Measurements from ENCODE around the gene ABCB7. TPM values are rescaled to one million over a fixed set of nuclear protein-coding genes. Genes with fewer than 3 reads are reported as not detected.
"Not testable (repeated sequence)": the region's sequence is repeated elsewhere in the genome, so short reads cannot be mapped to it uniquely, and the experiment has no call there.

The ABCB7 gene
- total RNA-seq, 2 donors from 2014 or later: 21.6 to 76.9 TPM

GRCh38 chrX:75129069-75129468 is 27.0 kb downstream of the ABCB7 start:
- H3K9me3 Mint-ChIP-seq; ATAC-seq (replicated peaks); H3K4me3 Mint-ChIP-seq; H3K27me3 Mint-ChIP-seq; H3K27ac Mint-ChIP-seq; H3K36me3 Mint-ChIP-seq (ENCODE audit: low read depth): not testable (repeated sequence)
- H3K4me1 Mint-ChIP-seq: peaks cover 13% of the 10 kb centered on the region

DNA sequence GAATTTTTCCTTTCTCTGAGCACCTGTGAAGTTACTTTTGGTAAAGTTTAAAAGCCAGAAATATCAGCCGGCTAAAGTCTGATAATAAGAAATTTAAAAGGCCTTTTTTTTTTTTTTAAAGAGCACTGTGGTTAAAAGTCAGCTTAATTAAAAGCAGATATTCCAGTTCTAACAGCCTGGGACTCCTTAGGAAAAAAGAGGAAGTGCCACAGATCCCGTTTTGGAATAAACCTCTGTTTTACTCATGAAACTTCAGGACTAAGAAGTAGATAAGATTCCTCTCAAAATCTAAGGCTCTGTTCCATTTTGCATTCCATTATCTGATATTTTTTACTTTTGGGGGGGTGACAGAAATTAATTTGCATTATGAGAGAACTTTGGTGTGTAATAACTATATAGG is 37.8 kb downstream of the ABCB7 start:
- peaks cover 4% of the 10 kb centered on the region for H3K4me1 Mint-ChIP-seq
- ATAC-seq (replicated peaks): no peak
- H3K27ac Mint-ChIP-seq: no peak overlapping the region
- no peak overlapping the region for H3K4me3 Mint-ChIP-seq
- H3K36me3 Mint-ChIP-seq (ENCODE audit: low read depth): peaks cover 23% of the 10 kb centered on the region
- no peaks in the 10 kb centered on the region for H3K27me3 Mint-ChIP-seq
- H3K9me3 Mint-ChIP-seq: no peaks in the 10 kb centered on the region

DNA sequence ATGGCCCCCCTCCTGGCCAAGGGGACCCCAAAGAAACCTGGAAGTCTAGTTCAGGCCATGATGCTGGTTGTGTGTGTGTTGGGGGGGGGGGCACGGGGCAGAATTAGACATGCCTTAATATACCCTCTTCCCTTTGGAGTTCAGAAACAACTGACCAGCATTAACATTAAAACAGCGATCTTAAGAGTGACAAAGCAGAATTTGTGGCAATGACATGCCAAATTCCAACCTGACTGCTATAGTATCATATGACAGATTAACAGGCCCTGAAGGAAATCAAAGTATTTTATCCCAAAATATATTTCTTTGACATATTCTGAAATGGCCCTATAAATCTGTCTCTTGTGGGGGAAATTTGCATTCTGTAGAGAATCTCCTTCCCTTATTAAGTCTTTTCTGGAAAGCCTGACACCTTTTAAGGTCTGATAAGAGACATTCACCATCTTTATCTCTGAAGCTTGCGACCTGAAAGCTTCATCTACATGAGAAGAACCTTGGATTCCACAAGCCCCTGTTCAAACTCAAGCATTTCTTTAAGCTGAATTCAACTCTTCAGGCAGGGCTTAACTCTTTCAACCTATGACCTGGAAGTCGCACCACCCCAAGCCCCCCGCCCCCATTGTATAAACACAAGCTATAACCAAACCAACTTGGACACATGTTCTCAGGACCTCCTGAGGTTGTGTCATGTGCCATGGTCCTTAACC is 40.2 kb downstream of the ABCB7 start:
- H3K27ac Mint-ChIP-seq: no peak overlapping the region
- peaks cover 44% of the 10 kb centered on the region for H3K36me3 Mint-ChIP-seq (ENCODE audit: low read depth)
- H3K27me3 Mint-ChIP-seq: no peaks in the 10 kb centered on the region
- H3K4me1 Mint-ChIP-seq: peaks cover 4% of the 10 kb centered on the region
- H3K9me3 Mint-ChIP-seq: no peaks in the 10 kb centered on the region
- no peak for ATAC-seq (replicated peaks)
- H3K4me3 Mint-ChIP-seq: no peak overlapping the region

DNA sequence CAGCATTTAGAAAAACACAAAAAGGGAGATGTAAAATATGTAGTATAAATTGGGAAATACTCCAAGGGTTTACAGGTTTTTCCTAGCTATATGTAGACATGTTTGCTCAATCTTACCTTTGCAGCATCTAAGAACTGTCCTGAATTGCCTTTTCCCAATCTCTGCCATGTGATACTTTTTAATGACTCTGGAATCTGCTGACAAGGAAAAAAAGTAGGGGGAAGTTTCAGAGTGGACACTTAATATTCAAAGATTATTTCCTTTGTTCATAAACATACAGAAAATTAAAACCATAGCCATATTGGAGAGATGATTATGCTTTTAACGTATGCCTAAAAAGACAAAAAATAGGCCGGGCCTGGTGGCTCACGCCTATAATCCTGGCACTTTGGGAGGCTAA is 41.4 kb downstream of the ABCB7 start:
- Mint-ChIP-seq H3K4me3 (no peak overlapping the region), H3K27me3 (no peaks in the 10 kb centered on the region), H3K36me3 (ENCODE audit: low read depth) (peaks cover 54% of the 10 kb centered on the region), H3K27ac (no peak overlapping the region), H3K9me3 (no peaks in the 10 kb centered on the region), H3K4me1 (peaks cover 4% of the 10 kb centered on the region)
- ATAC-seq (replicated peaks): no peak

DNA sequence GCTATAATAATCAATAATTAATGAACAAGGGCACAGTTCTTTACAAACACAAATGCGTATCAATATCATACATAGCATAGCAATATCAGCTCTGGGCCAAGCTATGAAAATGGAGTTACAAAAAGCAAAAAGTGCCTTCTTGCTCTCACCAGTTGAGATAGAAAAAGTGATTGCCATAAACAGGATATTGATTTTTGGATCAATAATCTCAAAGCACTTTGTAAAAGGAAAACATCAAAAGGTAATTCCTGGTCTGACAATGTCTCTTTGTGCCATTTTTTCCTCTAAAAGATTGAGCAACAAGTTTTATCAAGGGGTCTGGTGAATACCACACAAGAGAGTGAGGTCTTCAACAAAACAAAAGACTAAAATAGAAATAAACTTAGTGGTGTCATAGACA is 42.4 kb downstream of the ABCB7 start:
- Mint-ChIP-seq H3K27me3 (no peaks in the 10 kb centered on the region), H3K27ac (no peak overlapping the region), H3K4me3 (no peak overlapping the region), H3K4me1 (peaks cover 4% of the 10 kb centered on the region), H3K9me3 (no peaks in the 10 kb centered on the region), H3K36me3 (ENCODE audit: low read depth) (peaks cover 59% of the 10 kb centered on the region)
- ATAC-seq (replicated peaks): no peak

- no peak overlapping the region for H3K27ac Mint-ChIP-seq
- H3K4me1 Mint-ChIP-seq: no peaks in the 10 kb centered on the region
- H3K4me3 Mint-ChIP-seq: no peak overlapping the region
- no peaks in the 10 kb centered on the region for H3K27me3 Mint-ChIP-seq
- H3K36me3 Mint-ChIP-seq (ENCODE audit: low read depth): peaks cover 72% of the 10 kb centered on the region
- no peaks in the 10 kb centered on the region for H3K9me3 Mint-ChIP-seq
- ATAC-seq (replicated peaks): no peak
Observed at GRCh38 chrX:75107863-75108509, 48.1 kb downstream of the ABCB7 start.

GRCh38 chrX:75106772-75107171 is 49.3 kb downstream of the ABCB7 start:
- H3K27me3 Mint-ChIP-seq: no peaks in the 10 kb centered on the region
- ATAC-seq (replicated peaks): no peak
- no peaks in the 10 kb centered on the region for H3K9me3 Mint-ChIP-seq
- no peak overlapping the region for H3K4me3 Mint-ChIP-seq
- no peaks in the 10 kb centered on the region for H3K4me1 Mint-ChIP-seq
- H3K36me3 Mint-ChIP-seq (ENCODE audit: low read depth): peaks cover 65% of the 10 kb centered on the region
- no peak overlapping the region for H3K27ac Mint-ChIP-seq

GRCh38 chrX:75096331-75096730 is 59.8 kb downstream of the ABCB7 start:
- peak overlapping the region; percentile 78 for H3K27ac Mint-ChIP-seq
- no peaks in the 10 kb centered on the region for H3K27me3 Mint-ChIP-seq
- H3K4me3 Mint-ChIP-seq: peak overlapping the region; percentile 18
- H3K36me3 Mint-ChIP-seq (ENCODE audit: low read depth): peaks cover 60% of the 10 kb centered on the region
- H3K9me3 Mint-ChIP-seq: no peaks in the 10 kb centered on the region
- peaks cover 11% of the 10 kb centered on the region for H3K4me1 Mint-ChIP-seq
- peak; percentile 89 for ATAC-seq (replicated peaks)

- peaks cover 16% of the 10 kb centered on the region for H3K36me3 Mint-ChIP-seq (ENCODE audit: low read depth)
- no peak overlapping the region for H3K27ac Mint-ChIP-seq
- no peaks in the 10 kb centered on the region for H3K27me3 Mint-ChIP-seq
- H3K4me3 Mint-ChIP-seq: no peak overlapping the region
- ATAC-seq (replicated peaks): no peak
- peaks cover 12% of the 10 kb centered on the region for H3K4me1 Mint-ChIP-seq
- H3K9me3 Mint-ChIP-seq: no peaks in the 10 kb centered on the region
Observed at GRCh38 chrX:75086731-75087195, 69.3 kb downstream of the ABCB7 start.

DNA sequence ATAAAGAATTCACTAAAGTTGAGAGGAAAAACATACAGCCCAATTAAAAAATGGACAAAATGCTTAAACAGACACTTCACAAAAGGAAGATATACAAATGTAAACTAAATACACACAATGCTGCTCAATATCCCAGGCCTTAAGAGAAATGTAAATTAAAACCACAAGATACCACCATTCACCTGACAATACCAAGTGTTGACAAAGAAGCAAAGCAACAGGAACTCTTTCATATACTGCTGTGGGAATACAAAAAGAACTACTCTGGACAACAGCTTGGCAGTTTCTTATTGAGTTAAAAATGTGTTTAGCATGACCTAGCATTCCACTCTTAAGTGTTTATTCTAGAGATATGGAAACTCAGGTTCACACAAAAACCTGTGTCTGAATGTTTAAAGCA is 71.3 kb downstream of the ABCB7 start:
- Mint-ChIP-seq H3K4me1 (peaks cover 12% of the 10 kb centered on the region), H3K27me3 (no peaks in the 10 kb centered on the region), H3K36me3 (ENCODE audit: low read depth) (peaks cover 15% of the 10 kb centered on the region), H3K27ac (no peak overlapping the region), H3K4me3 (no peak overlapping the region), H3K9me3 (no peaks in the 10 kb centered on the region)
- ATAC-seq (replicated peaks): no peak

- Mint-ChIP-seq H3K36me3 (ENCODE audit: low read depth) (peaks cover 34% of the 10 kb centered on the region), H3K27ac (no peak overlapping the region), H3K4me1 (no peaks in the 10 kb centered on the region), H3K4me3 (no peak overlapping the region), H3K27me3 (no peaks in the 10 kb centered on the region), H3K9me3 (no peaks in the 10 kb centered on the region)
- ATAC-seq (replicated peaks): no peak
Observed at GRCh38 chrX:75076429-75076828, 79.7 kb downstream of the ABCB7 start.

DNA sequence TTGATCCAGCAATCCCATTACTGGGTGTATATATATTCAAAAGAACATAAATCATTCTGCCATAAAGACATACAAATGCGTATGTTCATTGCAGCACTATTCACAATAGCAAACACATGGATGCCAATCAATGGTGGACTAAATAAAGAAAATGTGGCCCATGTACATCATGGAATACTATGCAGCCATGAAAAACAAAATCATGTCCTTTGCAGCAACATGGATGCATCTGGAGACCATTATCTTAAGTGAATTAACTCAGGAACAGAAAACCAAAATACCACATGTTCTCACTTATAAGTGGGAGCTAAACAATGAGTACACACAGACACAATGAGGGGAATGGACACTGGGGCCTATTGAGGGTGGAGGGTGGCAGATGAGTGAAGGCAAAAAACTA is 81.6 kb downstream of the ABCB7 start:
- Mint-ChIP-seq H3K27me3 (no peaks in the 10 kb centered on the region), H3K36me3 (ENCODE audit: low read depth) (peaks cover 52% of the 10 kb centered on the region), H3K27ac (no peak overlapping the region), H3K9me3 (no peaks in the 10 kb centered on the region), H3K4me1 (no peaks in the 10 kb centered on the region), H3K4me3 (no peak overlapping the region)
- no peak for ATAC-seq (replicated peaks)

GRCh38 chrX:75071334-75071733 is 84.7 kb downstream of the ABCB7 start:
- no peaks in the 10 kb centered on the region for H3K27me3 Mint-ChIP-seq
- H3K9me3 Mint-ChIP-seq: no peaks in the 10 kb centered on the region
- peaks cover 67% of the 10 kb centered on the region for H3K36me3 Mint-ChIP-seq (ENCODE audit: low read depth)
- no peak for ATAC-seq (replicated peaks)
- no peak overlapping the region for H3K27ac Mint-ChIP-seq
- no peak overlapping the region for H3K4me3 Mint-ChIP-seq
- H3K4me1 Mint-ChIP-seq: no peaks in the 10 kb centered on the region

DNA sequence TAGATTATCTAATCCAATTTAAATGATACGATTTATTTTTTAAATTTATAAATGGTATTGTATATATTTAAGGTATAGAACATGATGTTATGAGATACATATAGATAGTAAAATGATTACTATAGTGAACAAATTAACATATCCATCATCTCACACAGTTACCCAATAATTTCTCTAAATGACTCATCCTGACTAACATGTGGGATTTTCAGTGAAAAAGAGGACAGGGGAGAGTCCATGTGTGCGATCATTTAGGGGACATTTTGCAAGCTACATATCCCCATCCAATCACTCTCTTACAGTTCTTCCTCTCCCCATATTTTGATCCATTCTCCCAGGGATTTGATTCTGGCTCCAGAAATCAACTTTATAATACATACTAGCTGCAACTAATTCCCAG is 88.2 kb downstream of the ABCB7 start:
- Mint-ChIP-seq H3K4me1 (no peaks in the 10 kb centered on the region), H3K27ac (no peak overlapping the region), H3K4me3 (no peak overlapping the region), H3K36me3 (ENCODE audit: low read depth) (peaks cover 50% of the 10 kb centered on the region), H3K9me3 (no peaks in the 10 kb centered on the region), H3K27me3 (no peaks in the 10 kb centered on the region)
- ATAC-seq (replicated peaks): peak; percentile 72

GRCh38 chrX:75061701-75062100 is 94.4 kb downstream of the ABCB7 start:
- Mint-ChIP-seq H3K9me3 (no peaks in the 10 kb centered on the region), H3K27ac (no peak overlapping the region), H3K27me3 (no peaks in the 10 kb centered on the region), H3K36me3 (ENCODE audit: low read depth) (peaks cover 66% of the 10 kb centered on the region), H3K4me1 (no peaks in the 10 kb centered on the region), H3K4me3 (no peak overlapping the region)
- peak; percentile 91 for ATAC-seq (replicated peaks)
